ENCODE data around the gene INPP5J.
"Not testable (repeated sequence)": the region's sequence is repeated elsewhere in the genome, so short reads cannot be mapped to it uniquely, and the experiment has no call there.

Gene INPP5J

DNA sequence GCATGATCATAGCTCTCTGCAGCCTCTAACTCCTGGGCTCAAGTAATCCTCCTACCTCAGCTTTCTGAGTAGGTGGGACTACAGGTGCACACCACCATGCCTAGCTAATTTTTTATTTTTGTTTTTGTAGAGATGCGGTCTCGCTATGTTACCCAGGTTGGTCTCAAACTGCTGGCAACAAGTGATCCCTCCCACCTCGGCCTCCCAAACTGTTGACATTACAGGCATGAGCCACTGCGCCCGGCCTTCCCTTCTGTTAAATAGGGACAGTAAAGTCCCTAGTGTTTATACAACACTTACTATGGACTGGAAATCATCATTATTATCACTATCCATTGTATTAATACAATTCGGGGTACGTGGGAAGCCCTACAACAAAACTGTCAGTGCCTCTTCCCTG, 28.0 kb upstream of the INPP5J start:
- Histone ChIP-seq H3K4me1 (ENCODE audit: low read depth, poor library complexity, severe bottlenecking) (no peaks in the 10 kb centered on the region), H3K27me3 (ENCODE audit: insufficient read depth, low read depth) (no peaks in the 10 kb centered on the region), H3K4me3 (IDR thresholded peaks at IDR 0.05; ENCODE audit: insufficient read depth, low read depth, low read length) (no peak overlapping the region), H3K27ac (no peak overlapping the region), H3K79me2 (ENCODE audit: insufficient read depth, low read depth) (no peaks in the 10 kb centered on the region), H4K20me1 (ENCODE audit: insufficient read depth) (no peaks in the 10 kb centered on the region), H3K36me3 (ENCODE audit: insufficient read depth) (no peaks in the 10 kb centered on the region), H3K4me2 (no peak overlapping the region), H3K9ac (no peak overlapping the region), H2AFZ (ENCODE audit: low read depth) (no peak overlapping the region)
- TF ChIP-seq, protein P1, sequence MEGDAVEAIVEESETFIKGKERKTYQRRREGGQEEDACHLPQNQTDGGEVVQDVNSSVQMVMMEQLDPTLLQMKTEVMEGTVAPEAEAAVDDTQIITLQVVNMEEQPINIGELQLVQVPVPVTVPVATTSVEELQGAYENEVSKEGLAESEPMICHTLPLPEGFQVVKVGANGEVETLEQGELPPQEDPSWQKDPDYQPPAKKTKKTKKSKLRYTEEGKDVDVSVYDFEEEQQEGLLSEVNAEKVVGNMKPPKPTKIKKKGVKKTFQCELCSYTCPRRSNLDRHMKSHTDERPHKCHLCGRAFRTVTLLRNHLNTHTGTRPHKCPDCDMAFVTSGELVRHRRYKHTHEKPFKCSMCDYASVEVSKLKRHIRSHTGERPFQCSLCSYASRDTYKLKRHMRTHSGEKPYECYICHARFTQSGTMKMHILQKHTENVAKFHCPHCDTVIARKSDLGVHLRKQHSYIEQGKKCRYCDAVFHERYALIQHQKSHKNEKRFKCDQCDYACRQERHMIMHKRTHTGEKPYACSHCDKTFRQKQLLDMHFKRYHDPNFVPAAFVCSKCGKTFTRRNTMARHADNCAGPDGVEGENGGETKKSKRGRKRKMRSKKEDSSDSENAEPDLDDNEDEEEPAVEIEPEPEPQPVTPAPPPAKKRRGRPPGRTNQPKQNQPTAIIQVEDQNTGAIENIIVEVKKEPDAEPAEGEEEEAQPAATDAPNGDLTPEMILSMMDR (conservative IDR thresholded peaks at IDR 0.05; ENCODE audit: low read depth, low read length) = no peak

DNA sequence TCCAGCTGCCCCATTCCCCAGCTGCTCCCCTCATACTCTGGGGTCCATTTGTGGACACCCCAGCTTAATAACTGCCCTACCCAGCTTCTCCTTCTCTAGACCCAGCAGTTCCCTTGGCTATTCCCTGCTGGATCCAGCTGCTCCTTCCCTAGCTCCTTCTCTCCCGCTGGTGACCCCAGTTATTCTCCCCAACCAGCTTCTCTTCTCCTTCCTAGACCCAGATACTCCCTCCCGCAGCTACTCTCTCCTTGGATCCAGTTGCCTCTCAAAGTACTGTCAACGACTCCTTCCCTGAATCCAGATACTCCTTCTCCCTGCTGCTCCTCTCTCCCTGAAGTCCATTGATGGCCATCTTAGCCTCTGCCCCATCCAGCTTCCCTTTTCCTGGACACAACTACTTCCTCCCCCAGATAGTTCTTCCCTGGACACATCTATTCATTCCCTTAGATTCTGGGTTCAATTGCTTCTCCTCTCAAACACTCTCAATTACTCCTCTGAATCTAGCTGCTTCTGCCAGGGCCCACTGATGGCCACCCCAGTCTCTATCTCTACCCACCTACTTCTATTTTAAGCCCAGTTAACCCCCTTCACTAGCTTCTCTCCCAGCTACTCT, 27.0 kb upstream of the INPP5J start:
- Histone ChIP-seq H3K4me2 (no peak overlapping the region), H3K9ac (no peak overlapping the region), H3K79me2 (ENCODE audit: insufficient read depth, low read depth) (no peaks in the 10 kb centered on the region), H3K27ac (no peak overlapping the region), H2AFZ (ENCODE audit: low read depth) (no peak overlapping the region), H3K4me1 (ENCODE audit: low read depth, poor library complexity, severe bottlenecking) (no peaks in the 10 kb centered on the region), H3K27me3 (ENCODE audit: insufficient read depth, low read depth) (no peaks in the 10 kb centered on the region), H3K4me3 (IDR thresholded peaks at IDR 0.05; ENCODE audit: insufficient read depth, low read depth, low read length) (no peak overlapping the region), H3K36me3 (ENCODE audit: insufficient read depth) (no peaks in the 10 kb centered on the region), H4K20me1 (ENCODE audit: insufficient read depth) (no peaks in the 10 kb centered on the region)
- TF ChIP-seq, protein P1 (conservative IDR thresholded peaks at IDR 0.05; ENCODE audit: low read depth, low read length) = no peak

DNA sequence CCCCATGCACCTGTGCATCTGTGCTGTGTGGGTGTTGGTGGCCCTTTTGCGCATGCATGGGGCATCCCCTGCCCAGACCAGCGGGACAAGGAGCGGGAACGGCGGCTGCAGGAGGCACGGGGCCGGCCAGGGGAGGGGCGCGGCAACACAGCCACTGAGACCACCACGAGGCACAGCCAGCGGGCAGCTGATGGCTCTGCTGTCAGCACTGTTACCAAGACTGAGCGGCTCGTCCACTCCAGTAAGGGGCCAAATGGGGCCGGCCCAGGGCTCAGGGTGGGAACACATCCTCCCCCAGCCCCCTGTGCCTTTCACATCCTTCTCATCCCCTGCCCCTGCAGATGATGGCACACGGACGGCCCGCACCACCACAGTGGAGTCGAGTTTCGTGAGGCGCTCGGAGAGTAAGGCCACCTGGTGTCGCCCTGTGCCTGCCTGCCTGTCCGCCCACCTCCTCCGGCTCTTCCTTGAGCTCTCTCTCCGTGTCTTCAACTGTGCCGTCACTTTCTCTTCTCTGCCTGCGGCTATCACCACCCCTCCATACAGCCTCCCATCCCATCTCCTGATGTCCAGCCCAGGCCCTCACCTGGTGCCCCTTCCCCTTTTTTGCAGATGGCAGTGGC, 26.0 kb upstream of the INPP5J start:
- TF ChIP-seq, protein P1 (conservative IDR thresholded peaks at IDR 0.05; ENCODE audit: low read depth, low read length) = no peak
- Histone ChIP-seq H3K36me3 (ENCODE audit: insufficient read depth) (no peaks in the 10 kb centered on the region), H3K4me3 (IDR thresholded peaks at IDR 0.05; ENCODE audit: insufficient read depth, low read depth, low read length) (no peak overlapping the region), H3K9ac (no peak overlapping the region), H3K27ac (no peak overlapping the region), H3K4me1 (ENCODE audit: low read depth, poor library complexity, severe bottlenecking) (no peaks in the 10 kb centered on the region), H4K20me1 (ENCODE audit: insufficient read depth) (no peaks in the 10 kb centered on the region), H3K79me2 (ENCODE audit: insufficient read depth, low read depth) (no peaks in the 10 kb centered on the region), H2AFZ (ENCODE audit: low read depth) (no peak overlapping the region), H3K4me2 (no peak overlapping the region), H3K27me3 (ENCODE audit: insufficient read depth, low read depth) (no peaks in the 10 kb centered on the region)

DNA sequence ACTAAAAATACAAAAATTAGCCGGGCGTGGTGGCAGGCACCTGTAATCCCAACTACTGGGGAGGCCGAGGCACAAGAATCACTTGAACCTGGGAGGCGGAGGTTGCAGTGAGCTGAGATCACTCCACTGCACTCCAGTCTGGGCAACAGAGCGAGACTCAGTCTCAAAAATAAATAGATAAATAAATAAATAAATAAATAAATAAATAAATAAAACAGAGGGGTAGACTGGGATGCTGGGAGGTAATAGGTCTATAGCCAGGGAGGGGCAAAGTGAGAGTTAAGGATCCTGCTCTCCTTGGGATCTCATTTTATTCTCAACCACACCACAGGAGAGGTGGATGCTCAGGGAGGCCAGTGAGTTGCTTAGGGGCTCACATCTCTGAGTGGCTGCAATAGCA, 25.2 kb upstream of the INPP5J start:
- H3K27ac ChIP-seq; H2AFZ ChIP-seq (ENCODE audit: low read depth); H3K9ac ChIP-seq; H3K4me3 ChIP-seq (IDR thresholded peaks at IDR 0.05; ENCODE audit: insufficient read depth, low read depth, low read length); H3K79me2 ChIP-seq (ENCODE audit: insufficient read depth, low read depth); H3K4me1 ChIP-seq (ENCODE audit: low read depth, poor library complexity, severe bottlenecking); H4K20me1 ChIP-seq (ENCODE audit: insufficient read depth); H3K4me2 ChIP-seq; H3K36me3 ChIP-seq (ENCODE audit: insufficient read depth); H3K27me3 ChIP-seq (ENCODE audit: insufficient read depth, low read depth): not testable (repeated sequence)

DNA sequence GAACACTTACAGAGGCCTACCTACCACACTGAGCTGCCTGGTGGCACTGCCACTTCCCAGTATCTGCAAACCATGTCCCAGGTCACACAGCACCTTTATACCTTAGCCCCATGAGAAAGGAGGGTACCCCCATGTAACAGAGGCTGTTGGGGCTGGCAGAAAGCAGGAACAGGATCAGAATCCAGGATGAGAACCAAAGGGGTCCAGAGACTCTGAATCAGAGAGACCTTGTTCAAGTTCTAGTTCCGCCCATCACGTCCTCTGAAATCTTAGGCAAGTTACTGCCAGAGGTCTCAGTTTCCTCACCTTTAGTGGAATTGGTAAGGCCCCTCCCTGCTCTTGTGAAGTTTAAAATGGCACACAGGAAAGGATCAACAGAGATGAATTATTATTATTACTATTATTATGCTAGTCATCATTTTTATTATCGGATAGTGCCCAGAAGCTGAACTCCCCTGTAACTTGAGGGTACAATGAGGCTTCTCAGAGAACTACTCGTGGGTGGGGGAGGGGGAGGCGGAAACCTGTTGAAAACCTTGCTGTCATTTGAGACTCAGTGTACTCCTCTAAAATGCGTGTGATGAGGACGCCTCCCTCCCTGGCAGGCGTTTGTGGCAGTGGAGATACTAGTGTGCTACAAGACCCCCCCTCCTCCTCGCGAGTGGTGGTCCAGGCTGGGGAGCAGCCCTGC, 24.7 kb upstream of the INPP5J start:
- H3K27ac ChIP-seq = no peak overlapping the region
- H3K9ac ChIP-seq = no peak overlapping the region
- H4K20me1 ChIP-seq (ENCODE audit: insufficient read depth) = no peaks in the 10 kb centered on the region
- no peak overlapping the region for H3K4me2 ChIP-seq
- H3K27me3 ChIP-seq (ENCODE audit: insufficient read depth, low read depth) = no peaks in the 10 kb centered on the region
- TF ChIP-seq, protein P1 (conservative IDR thresholded peaks at IDR 0.05; ENCODE audit: low read depth, low read length) = no peak
- no peak overlapping the region for H2AFZ ChIP-seq (ENCODE audit: low read depth)
- H3K36me3 ChIP-seq (ENCODE audit: insufficient read depth) = no peaks in the 10 kb centered on the region
- no peaks in the 10 kb centered on the region for H3K4me1 ChIP-seq (ENCODE audit: low read depth, poor library complexity, severe bottlenecking)
- H3K4me3 ChIP-seq (IDR thresholded peaks at IDR 0.05; ENCODE audit: insufficient read depth, low read depth, low read length) = no peak overlapping the region
- H3K79me2 ChIP-seq (ENCODE audit: insufficient read depth, low read depth) = no peaks in the 10 kb centered on the region
